Mammary epithelial cell (primary cell): ENCODE data around the gene MGAT4C.

Source experiments
- CTCF ChIP-seq, 2 donors: IDR thresholded peaks in 1 of 2; conservative IDR thresholded peaks in 1 of 2; 2 replicates each; pipeline ENCODE4 v1.5.1; 2011 to 2012; ENCODE audit warnings: inconsistent platforms in 2 of 2, low read length in 2 of 2, mild to moderate bottlenecking in 2 of 2, control low read depth in 1 of 2, low read depth in 1 of 2; ENCODE audit not compliant: insufficient read depth in 1 of 2; ENCODE audit errors: extremely low read depth in 1 of 2
- EZH2 ChIP-seq: IDR thresholded peaks from 2 replicates; pipeline ENCODE4 v1.6.1; 2012; ENCODE audit warnings: low read length, inconsistent platforms, borderline replicate concordance

GRCh38 chr12:85923767-85924331, 332.3 kb downstream of the MGAT4C start:
- TF ChIP-seq CTCF (conservative IDR thresholded peaks at IDR 0.05 in 1 of 2, IDR thresholded peaks at IDR 0.05 in 1 of 2; ENCODE audit: extremely low read depth in 1 of 2, insufficient read depth in 1 of 2, low read depth in 1 of 2, low read length in 2 of 2): peak; percentile 65 to 70
- TF ChIP-seq EZH2: no peak
